Ishikawa (cell line): Measurements from ENCODE around the gene SCCPDH.

ENCODE experiments used
- CEBPB ChIP-seq: IDR thresholded peaks from 2 replicates; pipeline ENCODE4 v1.6.1; 2012
- EP300 ChIP-seq: IDR thresholded peaks from 2 replicates; pipeline ENCODE4 v1.6.1; 2012; ENCODE audit warnings: borderline replicate concordance
- FOXM1 ChIP-seq: IDR thresholded peaks from 2 replicates; pipeline ENCODE4 v1.6.1; 2012; ENCODE audit warnings: low read depth, borderline replicate concordance
- NFIC ChIP-seq: IDR thresholded peaks from 2 replicates; pipeline ENCODE4 v1.6.1; 2012
- RAD21 ChIP-seq: IDR thresholded peaks from 2 replicates; pipeline ENCODE4 v1.6.1; 2012; ENCODE audit warnings: low read depth
- REST ChIP-seq: IDR thresholded peaks from 2 replicates; pipeline ENCODE4 v1.6.1; 2012; ENCODE audit warnings: low read depth, mild to moderate bottlenecking
- TAF1 ChIP-seq: IDR thresholded peaks from 2 replicates; pipeline ENCODE4 v1.6.1; 2012; ENCODE audit warnings: low read depth, mild to moderate bottlenecking
- TCF12 ChIP-seq: IDR thresholded peaks from 2 replicates; pipeline ENCODE4 v1.6.1; 2012; ENCODE audit warnings: low read depth
- TEAD4 ChIP-seq: IDR thresholded peaks from 2 replicates; pipeline ENCODE4 v1.6.1; 2012
- USF1 ChIP-seq: IDR thresholded peaks from 2 replicates; pipeline ENCODE4 v1.6.1; 2012
- YY1 ChIP-seq: IDR thresholded peaks from 2 replicates; pipeline ENCODE4 v1.6.1; 2012; ENCODE audit warnings: low read depth

GRCh38 chr1:246775531-246776385 lies 51.5 kb downstream of the SCCPDH start:
- TF ChIP-seq TAF1 (no peak), TCF12 (no peak), NFIC (no peak), YY1 (no peak), TEAD4 (no peak), EP300 (no peak), CEBPB (no peak), REST (no peak), USF1 (no peak), FOXM1 (no peak), RAD21 (no peak)
